Loucy (cell line): ENCODE measurements around the gene CYP17A1.
A peak's percentile ranks its signal among the peaks of the same experiment; 100 is the strongest.
"Not testable (repeated sequence)": the region's sequence is repeated elsewhere in the genome, so short reads cannot be mapped to it uniquely, and the experiment has no call there.

Source experiments
- H2AFZ ChIP-seq: fragments of 200-600 bp; sonication (generic); 2 replicates; pipeline ENCODE4 v1.6.0; 2016; ENCODE audit warnings: antibody characterized with exemption, mild to moderate bottlenecking, low read length, moderate library complexity
- H3F3A ChIP-seq: fragments of 200-600 bp; 2 replicates; pipeline ENCODE4 v1.6.0; 2016; ENCODE audit warnings: antibody characterized with exemption, low read depth, mild to moderate bottlenecking
- H3K27me3 ChIP-seq: fragments of 200-600 bp; sonication (generic); 2 replicates; pipeline ENCODE4 v1.6.1; 2014; ENCODE audit warnings: low read length, mild to moderate bottlenecking; ENCODE audit not compliant: insufficient read depth, poor library complexity, severe bottlenecking
- H3K36me3 ChIP-seq: fragments of 200-600 bp; sonication (generic); 2 replicates; pipeline ENCODE4 v1.6.1; 2016; ENCODE audit warnings: low read length; ENCODE audit not compliant: insufficient read depth
- H3K4me1 ChIP-seq: fragments of 200-600 bp; sonication (generic); 2 replicates; pipeline ENCODE4 v1.5.1; 2014; ENCODE audit warnings: low read length, mild to moderate bottlenecking; ENCODE audit not compliant: insufficient read depth, poor library complexity, severe bottlenecking
- H3K4me2 ChIP-seq: fragments of 200-600 bp; sonication (generic); 2 replicates; pipeline ENCODE4 v1.6.0; 2014; ENCODE audit warnings: antibody characterized with exemption, low read length, low read depth, mild to moderate bottlenecking; ENCODE audit not compliant: poor library complexity, severe bottlenecking
- H3K4me3 ChIP-seq: fragments of 200-600 bp; sonication (generic); 2 replicates; pipeline ENCODE4 v1.5.1; 2014; ENCODE audit warnings: low read length, mild to moderate bottlenecking, mixed read lengths; ENCODE audit not compliant: poor library complexity, severe bottlenecking
- H3K79me2 ChIP-seq: fragments of 200-600 bp; sonication (generic); 2 replicates; pipeline ENCODE4 v1.6.1; 2014; ENCODE audit warnings: low read length; ENCODE audit not compliant: insufficient read depth
- H3K9ac ChIP-seq: fragments of 200-600 bp; sonication (generic); 2 replicates; pipeline ENCODE4 v1.6.0; 2014; ENCODE audit warnings: mild to moderate bottlenecking, low read depth, low read length, moderate library complexity; ENCODE audit not compliant: poor library complexity, severe bottlenecking
- H3K9me2 ChIP-seq: fragments of 200-600 bp; sonication (generic); replicated peaks from 2 replicates; pipeline ENCODE4 v1.6.1; 2016; ENCODE audit warnings: low read depth, low read length, mixed read lengths
- H3K9me3 ChIP-seq: fragments of 200-600 bp; sonication (generic); 2 replicates; pipeline ENCODE4 v1.6.1; 2014; ENCODE audit warnings: mild to moderate bottlenecking, antibody characterized with exemption, low read length, low read depth; ENCODE audit not compliant: insufficient read depth
- H4K20me1 ChIP-seq: fragments of 200-600 bp; sonication (generic); 2 replicates; pipeline ENCODE4 v1.6.0; 2014; ENCODE audit warnings: antibody characterized with exemption, low read length, mild to moderate bottlenecking; ENCODE audit not compliant: insufficient read depth, poor library complexity, severe bottlenecking
- EZH2phosphoT487 ChIP-seq: fragments of 200-600 bp; IDR thresholded peaks from 2 replicates; pipeline ENCODE4 v1.6.1; 2018; ENCODE audit warnings: antibody characterized with exemption, mild to moderate bottlenecking, moderate library complexity, borderline replicate concordance
- TF ChIP-seq, protein P1 (sequence below): fragments of 200-600 bp; sonication (generic); conservative IDR thresholded peaks from 2 replicates; pipeline ENCODE4 v1.5.1; 2014; ENCODE audit warnings: mild to moderate bottlenecking, antibody characterized with exemption, low read length

Gene CYP17A1

DNA sequence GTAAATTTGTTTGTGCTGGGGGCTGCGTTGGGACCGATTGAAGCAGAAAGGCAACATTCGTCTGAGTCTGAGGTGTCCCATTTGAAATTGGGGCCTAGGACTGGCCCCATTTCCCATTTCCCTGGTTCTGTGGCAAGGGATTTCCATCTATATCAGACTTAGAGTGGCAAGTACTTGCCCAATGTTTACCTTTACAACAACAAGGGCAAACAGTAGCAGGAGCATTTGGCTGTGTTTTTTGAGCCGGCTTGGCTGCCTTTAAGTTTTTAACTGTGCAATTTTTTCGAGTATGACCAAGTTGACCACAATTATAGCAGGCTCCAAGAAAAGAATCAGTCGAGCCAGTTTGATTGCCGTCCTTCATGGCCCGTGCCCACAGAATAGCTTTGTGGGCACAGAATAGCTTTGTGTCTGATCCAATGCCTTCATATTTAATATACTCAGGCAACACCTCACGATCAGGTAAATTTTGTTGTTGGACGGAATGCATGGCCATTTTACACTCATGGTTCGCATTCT is 4.7 kb upstream of the CYP17A1 start:
- no peaks in the 10 kb centered on the region for H3K4me1 ChIP-seq
- H3K4me2 ChIP-seq, result no peak overlapping the region
- no peak for TF ChIP-seq EZH2phosphoT487
- TF ChIP-seq, protein P1, sequence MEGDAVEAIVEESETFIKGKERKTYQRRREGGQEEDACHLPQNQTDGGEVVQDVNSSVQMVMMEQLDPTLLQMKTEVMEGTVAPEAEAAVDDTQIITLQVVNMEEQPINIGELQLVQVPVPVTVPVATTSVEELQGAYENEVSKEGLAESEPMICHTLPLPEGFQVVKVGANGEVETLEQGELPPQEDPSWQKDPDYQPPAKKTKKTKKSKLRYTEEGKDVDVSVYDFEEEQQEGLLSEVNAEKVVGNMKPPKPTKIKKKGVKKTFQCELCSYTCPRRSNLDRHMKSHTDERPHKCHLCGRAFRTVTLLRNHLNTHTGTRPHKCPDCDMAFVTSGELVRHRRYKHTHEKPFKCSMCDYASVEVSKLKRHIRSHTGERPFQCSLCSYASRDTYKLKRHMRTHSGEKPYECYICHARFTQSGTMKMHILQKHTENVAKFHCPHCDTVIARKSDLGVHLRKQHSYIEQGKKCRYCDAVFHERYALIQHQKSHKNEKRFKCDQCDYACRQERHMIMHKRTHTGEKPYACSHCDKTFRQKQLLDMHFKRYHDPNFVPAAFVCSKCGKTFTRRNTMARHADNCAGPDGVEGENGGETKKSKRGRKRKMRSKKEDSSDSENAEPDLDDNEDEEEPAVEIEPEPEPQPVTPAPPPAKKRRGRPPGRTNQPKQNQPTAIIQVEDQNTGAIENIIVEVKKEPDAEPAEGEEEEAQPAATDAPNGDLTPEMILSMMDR, result no peak

DNA sequence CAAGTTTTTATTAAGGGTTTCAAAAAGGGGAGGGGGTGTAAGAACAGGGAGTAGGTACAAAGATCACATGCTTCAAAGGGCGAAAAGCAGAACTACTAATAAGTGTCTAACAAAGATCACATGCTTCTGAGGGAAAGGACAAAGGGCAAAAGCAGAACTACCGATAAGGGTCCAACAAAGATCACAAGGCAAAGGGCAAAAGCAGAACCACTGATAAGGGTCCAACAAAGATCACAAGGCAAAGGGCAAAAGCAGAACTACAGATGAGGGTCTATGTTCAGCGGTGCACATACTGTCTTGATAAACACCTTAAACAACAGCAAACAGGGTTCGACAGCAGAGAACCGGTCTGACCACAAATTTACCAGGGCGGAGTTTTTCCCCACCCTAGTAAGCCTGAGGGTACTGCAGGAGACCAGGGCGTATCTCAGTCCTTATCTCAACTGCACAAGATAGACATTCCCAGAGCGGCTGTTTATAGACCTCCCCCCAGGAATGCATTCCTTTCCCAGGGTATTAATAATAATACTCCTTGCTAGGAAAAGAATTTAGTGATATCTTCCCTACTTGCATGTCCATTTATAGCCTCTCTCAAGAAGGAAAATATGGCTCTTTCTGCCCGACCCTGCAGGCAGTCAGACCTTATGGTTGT is 1.2 kb upstream of the CYP17A1 start:
- H3K9ac ChIP-seq, H3K9me3 ChIP-seq, H3K4me2 ChIP-seq, H3K9me2 ChIP-seq, H2AFZ ChIP-seq, H3K4me3 ChIP-seq, H3F3A ChIP-seq, H3K36me3 ChIP-seq, H3K79me2 ChIP-seq, H4K20me1 ChIP-seq, H3K27me3 ChIP-seq, H3K4me1 ChIP-seq: not testable (repeated sequence)

More for the DNA sequence above, 4.7 kb upstream of the CYP17A1 start:
- no peaks in the 10 kb centered on the region for H4K20me1 ChIP-seq
- H3K9ac ChIP-seq, result no peak overlapping the region
- no peaks in the 10 kb centered on the region for H3K79me2 ChIP-seq
- H3K4me3 ChIP-seq, result no peak overlapping the region
- H3K9me2 ChIP-seq, result no peaks in the 10 kb centered on the region
- no peak overlapping the region for H2AFZ ChIP-seq
- H3K27me3 ChIP-seq, result no peaks in the 10 kb centered on the region
- H3K36me3 ChIP-seq, result no peaks in the 10 kb centered on the region
- no peaks in the 10 kb centered on the region for H3K9me3 ChIP-seq
- H3F3A ChIP-seq, result no peaks in the 10 kb centered on the region

DNA sequence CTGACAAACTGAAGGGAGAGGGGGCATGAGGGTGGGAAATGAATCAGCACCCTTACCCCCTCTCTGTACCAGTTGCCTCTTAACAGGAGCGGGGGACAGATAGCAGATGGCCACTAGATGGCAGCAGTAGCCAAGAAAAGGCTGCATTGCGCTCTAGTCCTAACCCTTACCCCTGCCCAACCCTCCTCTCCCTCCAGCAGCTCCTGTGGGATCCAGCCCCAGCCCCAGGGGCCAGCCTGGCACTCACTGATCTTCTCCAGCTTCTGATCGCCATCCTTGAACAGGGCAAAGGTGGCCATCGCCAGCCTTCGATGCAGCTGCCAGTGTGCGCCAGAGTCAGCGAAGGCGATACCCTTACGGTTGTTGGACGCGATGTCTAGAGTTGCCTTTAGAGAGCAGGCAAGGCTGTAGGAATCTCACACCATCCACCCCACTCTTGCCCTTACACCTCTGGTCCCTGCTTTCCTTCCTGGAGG is 2.2 kb downstream of the CYP17A1 start:
- H3K9me2 ChIP-seq, result no peaks in the 10 kb centered on the region
- H3K4me3 ChIP-seq, result no peak overlapping the region
- H3F3A ChIP-seq, result no peaks in the 10 kb centered on the region
- H2AFZ ChIP-seq, result no peak overlapping the region
- H4K20me1 ChIP-seq, result no peaks in the 10 kb centered on the region
- no peaks in the 10 kb centered on the region for H3K9me3 ChIP-seq
- H3K4me1 ChIP-seq, result no peaks in the 10 kb centered on the region
- no peak overlapping the region for H3K4me2 ChIP-seq
- no peaks in the 10 kb centered on the region for H3K27me3 ChIP-seq
- no peak for TF ChIP-seq EZH2phosphoT487
- TF ChIP-seq, protein P1, result peak; percentile 91
- H3K79me2 ChIP-seq, result no peaks in the 10 kb centered on the region
- no peak overlapping the region for H3K9ac ChIP-seq
- no peaks in the 10 kb centered on the region for H3K36me3 ChIP-seq

DNA sequence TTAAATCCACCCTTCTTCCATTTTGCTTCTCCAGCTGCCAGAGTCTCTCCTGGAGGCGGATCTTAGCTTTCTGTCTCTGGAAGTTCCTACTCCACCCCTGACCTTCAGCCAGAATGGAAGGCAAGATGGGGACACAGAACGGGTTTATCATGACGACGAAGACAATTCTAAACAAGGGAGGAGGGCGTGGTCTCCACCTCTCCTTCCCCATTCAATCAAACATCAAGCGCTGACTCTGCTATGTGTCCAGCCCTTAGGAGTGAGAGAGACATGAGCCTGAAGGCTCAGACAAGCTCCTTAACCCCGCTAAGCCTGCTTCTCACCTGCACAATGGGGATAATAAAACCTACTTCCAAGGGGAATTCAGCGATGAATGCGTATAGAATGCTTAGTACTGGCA is 3.1 kb downstream of the CYP17A1 start:
- Histone ChIP-seq H4K20me1 (no peaks in the 10 kb centered on the region), H3K27me3 (no peaks in the 10 kb centered on the region), H3K36me3 (no peaks in the 10 kb centered on the region), H3K9me2 (no peaks in the 10 kb centered on the region), H3K9me3 (no peaks in the 10 kb centered on the region), H3K79me2 (no peaks in the 10 kb centered on the region), H3K4me2 (no peak overlapping the region), H2AFZ (no peak overlapping the region), H3F3A (no peaks in the 10 kb centered on the region), H3K4me3 (no peak overlapping the region), H3K4me1 (no peaks in the 10 kb centered on the region), H3K9ac (no peak overlapping the region)
- TF ChIP-seq, protein P1, result no peak
- no peak for TF ChIP-seq EZH2phosphoT487
